ENCODE data around the gene USP50. TPM values are rescaled to one million over a fixed set of nuclear protein-coding genes. Genes with fewer than 3 reads are reported as not detected.

The USP50 gene
- total RNA-seq, 4 donors from 2014 or later = 1.9 to 7.5 TPM; not detected in 2

- Histone ChIP-seq H3K4me1 (peaks cover 0 to 7% of the 10 kb centered on the region in 2 donors), H3K9me3 (no peaks in the 10 kb centered on the region), H3K27ac (no peak overlapping the region), H3K36me3 (peaks cover 6 to 10% of the 10 kb centered on the region in 2 donors), H3K27me3 (no peaks in the 10 kb centered on the region), H3K4me3 (replicated peaks in 1 of 3) (no peak overlapping the region)
- 55 to 60% methylated on average over 2 of the region's 2 CpGs for WGBS, 2 donors
- intact Hi-C loops (cut with DNase I) = no loop called here
- DNase-seq = no peak
- TF ChIP-seq CTCF (IDR thresholded peaks at IDR 0.05) (no peak), POLR2A (IDR thresholded peaks at IDR 0.05) (no peak)
These were observed 82.8 kb downstream of the USP50 start for GRCh38 chr15:50463423-50464358.

GRCh38 chr15:50458348-50459112 lies 87.9 kb downstream of the USP50 start:
- H3K27ac ChIP-seq = no peak overlapping the region
- H3K27me3 ChIP-seq = no peaks in the 10 kb centered on the region
- TF ChIP-seq POLR2A (IDR thresholded peaks at IDR 0.05) (no peak), CTCF (IDR thresholded peaks at IDR 0.05) (no peak)
- intact Hi-C loops (cut with DNase I) = no loop called here
- H3K4me1 ChIP-seq = peaks cover 0 to 2% of the 10 kb centered on the region in 2 donors
- H3K4me3 ChIP-seq (replicated peaks in 1 of 3) = no peak overlapping the region
- WGBS, 2 donors = 90 to 91% methylated on average over 7 of the region's 7 CpGs
- H3K36me3 ChIP-seq = peaks cover 6 to 10% of the 10 kb centered on the region in 2 donors
- H3K9me3 ChIP-seq = no peaks in the 10 kb centered on the region
- no peak for DNase-seq

- intact Hi-C loops (cut with DNase I) = no loop called here
- peaks cover 4 to 8% of the 10 kb centered on the region in 2 donors for H3K36me3 ChIP-seq
- TF ChIP-seq CTCF (IDR thresholded peaks at IDR 0.05) (no peak), POLR2A (IDR thresholded peaks at IDR 0.05) (no peak)
- no peak overlapping the region for H3K27ac ChIP-seq
- no peaks in the 10 kb centered on the region for H3K4me1 ChIP-seq
- H3K4me3 ChIP-seq (replicated peaks in 1 of 3) = no peak overlapping the region
- no peaks in the 10 kb centered on the region for H3K27me3 ChIP-seq
- no peak for DNase-seq
- no peaks in the 10 kb centered on the region for H3K9me3 ChIP-seq
These were observed 93.5 kb downstream of the USP50 start for GRCh38 chr15:50452927-50453326.

Small RNA genes lying within 50 kb of the gene (small RNA-seq; reads per million reads assigned to genes)
- not detected for gene RNA5SP395

Other genes with a start within 250 kb of the USP50 start
- 10 to 100 TPM; 22.2 to 30.0 (median 27.3) TPM for gene GABPB1, start 191.5 kb downstream of the USP50 start, total RNA-seq
- 10 to 100 TPM; 62.8 to 89.6 (median 87.9) TPM for gene USP8, start 122.3 kb downstream of the USP50 start, total RNA-seq
- gene TRPM7, start 140.1 kb upstream of the USP50 start, total RNA-seq = 100 to 1,000 TPM in 1 of 4 donors, 10 to 100 TPM in 3; 75.5 to 125 (median 87.9) TPM
- 100 to 1,000 TPM; 174 to 468 (median 256) TPM for gene SPPL2A, start 219.0 kb upstream of the USP50 start, total RNA-seq

Data from thyroid gland (tissue), 4 donors.